ENCODE results near the gene TXNRD2. TPM values are rescaled to one million over a fixed set of nuclear protein-coding genes. Genes with fewer than 3 reads are reported as not detected.

TXNRD2 gene
- total RNA-seq (2014; rRNA removed; shearing (Covaris generic)) = 17.0 and 17.2 TPM in 2 replicates

DNA sequence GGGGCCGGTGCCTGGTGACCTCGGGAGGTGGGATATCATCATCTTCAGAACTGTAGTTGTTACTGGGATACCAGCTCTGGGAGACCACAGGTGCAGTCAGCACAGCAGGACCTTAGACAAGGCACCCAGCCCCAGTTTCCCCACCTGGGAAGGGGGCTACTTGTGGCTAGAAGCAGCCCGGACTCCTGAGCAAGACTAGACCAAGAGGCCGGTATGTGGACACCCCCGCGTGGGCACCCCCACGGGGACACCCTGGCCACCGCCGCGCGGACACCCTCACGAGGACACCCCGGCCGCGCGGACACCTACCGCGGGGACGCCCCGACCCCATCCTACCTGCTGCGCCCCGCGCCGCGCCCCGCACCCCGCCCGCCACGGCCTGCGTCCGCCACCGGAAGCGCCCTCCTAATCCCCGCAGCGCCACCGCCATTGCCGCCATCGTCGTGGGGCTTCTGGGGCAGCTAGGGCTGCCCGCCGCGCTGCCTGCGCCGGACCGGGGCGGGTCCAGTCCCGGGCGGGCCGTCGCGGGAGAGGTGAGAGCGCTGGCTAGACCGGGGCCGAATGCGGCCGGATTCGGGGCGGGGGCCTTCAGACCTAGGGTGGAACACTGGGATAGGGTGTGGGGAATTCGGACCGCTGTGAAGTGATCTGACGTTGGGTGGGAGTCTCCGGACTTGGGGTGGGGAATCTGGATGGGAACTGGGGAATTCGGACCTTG is at the start of gene TXNRD2, which contains the start of gene COMT:
TSS of gene TXNRD2 (minus strand) at position 454 of the 718 bp plus-strand sequence. CDS start at position 439, 15 bp downstream.
TSS of gene COMT (plus strand) at position 408 of the 718 bp plus-strand sequence. CDS start 20,755 bp downstream, outside the sequence.
- H3K9me3 ChIP-seq (replicated peaks) = 0 out of 2 replicates have a peak, but pooled peaks cover 3% of the 10 kb centered on the region
- peak; percentile 80 to 82 for DNase-seq
- H3K4me1 ChIP-seq = peaks cover 9% of the 10 kb centered on the region
- peak within 1 kb of the TSS; percentile 95 for H3K4me3 ChIP-seq
- peak within 1 kb of the TSS; percentile 95 for H3K27ac ChIP-seq
- no peaks in the 10 kb centered on the region; the same call in 1 of the 2 replicates for H3K36me3 ChIP-seq
- no peaks in the 10 kb centered on the region for H3K27me3 ChIP-seq

DNA sequence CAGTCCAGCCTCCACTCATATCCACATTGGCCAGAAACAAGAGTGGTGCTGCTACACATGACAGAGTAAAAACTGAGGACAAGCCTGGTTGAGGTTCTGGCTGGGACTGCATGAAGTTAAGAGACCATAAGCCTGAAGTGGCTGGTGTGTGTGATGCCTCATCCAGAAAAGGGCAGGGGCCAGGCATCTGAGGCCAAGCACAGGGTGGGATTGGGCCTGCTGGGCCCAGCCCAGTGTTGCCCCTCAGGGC is 49.7 kb upstream of the TXNRD2 start:
- H3K4me3 ChIP-seq = no peak overlapping the region
- peaks cover 34% of the 10 kb centered on the region for H3K4me1 ChIP-seq
- no peaks in the 10 kb centered on the region for H3K27me3 ChIP-seq
- H3K36me3 ChIP-seq = no peaks in the 10 kb centered on the region
- no peaks in the 10 kb centered on the region for H3K9me3 ChIP-seq (replicated peaks)
- DNase-seq = no peak
- H3K27ac ChIP-seq = peak overlapping the region; percentile 41; the same call in 1 of the 2 replicates

DNA sequence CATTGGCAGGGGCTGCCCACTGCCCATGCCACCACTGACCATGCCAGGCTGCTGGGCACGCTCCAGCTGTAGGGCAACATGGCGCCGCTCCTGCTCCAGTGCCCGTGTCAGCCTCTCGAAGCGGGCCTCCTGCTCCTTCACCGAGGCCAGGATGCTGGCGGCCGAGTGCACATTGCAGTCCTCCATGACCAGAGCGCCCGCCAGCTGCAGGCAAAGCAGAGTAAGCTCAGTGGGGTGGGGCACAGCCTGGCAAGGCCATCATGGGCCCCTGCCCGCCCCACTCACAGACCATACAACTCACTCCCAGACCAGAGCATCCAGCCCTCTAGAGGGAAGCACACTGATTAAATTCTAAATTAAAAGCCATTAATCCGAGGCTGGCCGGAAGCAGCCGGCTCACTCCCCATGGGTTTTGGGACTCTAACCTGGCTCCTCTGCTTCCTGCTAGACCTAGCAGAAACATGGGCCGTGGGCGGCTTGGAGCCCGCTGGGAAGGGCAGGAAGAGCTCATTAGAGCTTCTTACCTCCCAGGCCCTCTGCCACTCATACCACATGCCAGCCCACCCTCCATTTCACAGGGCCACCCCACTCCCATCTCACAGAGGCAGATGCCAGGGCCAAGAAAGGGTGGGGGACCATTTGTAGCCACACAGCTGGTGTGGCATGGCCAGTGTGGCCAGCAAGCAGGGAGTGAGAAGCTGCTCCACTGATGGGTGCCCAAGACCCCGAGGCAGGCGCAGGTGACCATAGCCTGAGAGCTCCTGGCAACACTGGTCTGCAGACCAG is 49.2 kb upstream of the TXNRD2 start:
- no peaks in the 10 kb centered on the region for H3K36me3 ChIP-seq
- DNase-seq = no peak
- no peaks in the 10 kb centered on the region for H3K27me3 ChIP-seq
- no peak overlapping the region for H3K4me3 ChIP-seq
- H3K4me1 ChIP-seq = peaks cover 36% of the 10 kb centered on the region
- no peak overlapping the region for H3K27ac ChIP-seq
- H3K9me3 ChIP-seq (replicated peaks) = no peaks in the 10 kb centered on the region

DNA sequence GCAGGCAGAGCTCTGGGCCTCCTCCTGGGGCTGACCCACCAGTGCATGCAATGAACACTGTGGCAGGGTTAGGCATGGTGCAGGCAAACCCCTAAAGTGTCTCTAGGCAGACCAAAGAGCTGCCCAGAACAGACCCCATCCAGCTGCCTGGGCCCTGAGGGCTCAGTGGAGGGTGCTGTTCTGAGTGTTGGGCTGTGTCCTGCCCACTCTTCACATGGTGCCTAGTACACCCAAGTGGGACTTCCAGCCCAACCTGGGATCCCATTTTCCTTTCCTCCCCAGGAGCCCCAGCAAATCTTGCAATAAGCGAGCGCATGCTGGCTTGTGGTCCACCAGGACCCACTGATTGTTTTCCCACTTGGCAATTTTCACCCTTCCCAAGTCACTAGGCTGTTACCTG is 48.6 kb upstream of the TXNRD2 start:
- H3K9me3 ChIP-seq (replicated peaks) = no peaks in the 10 kb centered on the region
- no peak for DNase-seq
- peaks cover 31% of the 10 kb centered on the region for H3K4me1 ChIP-seq
- H3K36me3 ChIP-seq = no peaks in the 10 kb centered on the region
- H3K27ac ChIP-seq = no peak overlapping the region
- H3K27me3 ChIP-seq = no peaks in the 10 kb centered on the region
- no peak overlapping the region for H3K4me3 ChIP-seq

DNA sequence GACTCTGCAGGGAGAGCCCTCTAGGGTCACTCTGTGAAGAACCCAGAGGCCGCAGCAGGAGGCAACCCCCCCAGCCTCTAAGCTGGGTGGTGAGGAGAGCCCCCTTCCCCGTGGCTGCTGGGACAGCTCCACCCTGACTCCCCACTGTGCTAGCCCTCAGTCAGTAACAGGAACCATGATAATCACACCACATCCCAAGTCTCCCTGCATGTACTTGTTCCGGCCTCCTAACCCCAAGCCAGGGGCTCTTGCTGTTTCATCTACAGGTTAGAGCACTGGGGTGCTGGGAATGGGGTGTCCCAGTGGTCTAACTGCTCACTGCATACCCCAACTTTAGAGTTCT is 48.1 kb upstream of the TXNRD2 start:
- DNase-seq = no peak
- H3K9me3 ChIP-seq (replicated peaks) = no peaks in the 10 kb centered on the region
- H3K4me3 ChIP-seq = no peak overlapping the region
- no peak overlapping the region for H3K27ac ChIP-seq
- H3K36me3 ChIP-seq = no peaks in the 10 kb centered on the region
- H3K27me3 ChIP-seq = no peaks in the 10 kb centered on the region
- H3K4me1 ChIP-seq = peaks cover 28% of the 10 kb centered on the region

DNA sequence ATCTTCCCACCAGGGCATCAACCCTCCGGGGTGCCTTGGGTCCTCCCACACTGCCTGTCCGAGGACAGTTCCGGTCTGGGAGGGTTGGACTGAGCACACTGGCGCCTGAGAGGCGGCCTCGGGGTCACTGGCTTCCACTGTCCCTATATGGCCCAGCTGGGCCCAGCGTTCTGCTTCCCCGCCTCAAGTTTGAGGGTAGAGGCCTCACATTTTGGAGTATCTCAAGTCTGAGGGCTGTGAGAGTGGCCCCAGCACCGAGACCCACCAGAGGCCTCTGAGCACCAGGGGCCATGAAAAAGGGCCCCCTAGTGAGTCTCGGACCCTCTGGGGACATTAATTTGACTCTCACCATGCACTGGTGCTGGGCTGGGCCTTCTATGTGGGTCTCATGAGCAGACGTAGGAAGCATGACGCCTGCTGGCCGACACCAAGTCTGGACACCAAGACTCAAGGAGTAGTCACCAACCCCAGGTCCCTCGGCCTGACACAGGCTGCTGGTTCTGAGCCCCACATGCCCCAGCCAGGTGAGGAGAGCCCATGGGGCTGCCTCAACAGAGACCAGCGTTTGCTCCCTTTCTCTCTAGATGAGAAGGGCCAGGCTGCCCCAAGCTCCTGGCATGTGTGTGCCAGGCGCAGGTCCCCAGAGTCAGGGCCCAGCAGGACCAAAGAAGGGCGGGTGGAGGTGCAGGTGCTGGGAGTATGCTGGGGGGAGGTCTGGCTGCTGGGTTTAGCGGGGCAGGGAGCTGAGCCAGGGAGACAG is 47.5 kb upstream of the TXNRD2 start:
- no peak for DNase-seq
- no peak overlapping the region for H3K4me3 ChIP-seq
- H3K27me3 ChIP-seq = no peaks in the 10 kb centered on the region
- no peak overlapping the region for H3K27ac ChIP-seq
- peaks cover 33% of the 10 kb centered on the region for H3K4me1 ChIP-seq
- H3K9me3 ChIP-seq (replicated peaks) = no peaks in the 10 kb centered on the region
- H3K36me3 ChIP-seq = no peaks in the 10 kb centered on the region

DNA sequence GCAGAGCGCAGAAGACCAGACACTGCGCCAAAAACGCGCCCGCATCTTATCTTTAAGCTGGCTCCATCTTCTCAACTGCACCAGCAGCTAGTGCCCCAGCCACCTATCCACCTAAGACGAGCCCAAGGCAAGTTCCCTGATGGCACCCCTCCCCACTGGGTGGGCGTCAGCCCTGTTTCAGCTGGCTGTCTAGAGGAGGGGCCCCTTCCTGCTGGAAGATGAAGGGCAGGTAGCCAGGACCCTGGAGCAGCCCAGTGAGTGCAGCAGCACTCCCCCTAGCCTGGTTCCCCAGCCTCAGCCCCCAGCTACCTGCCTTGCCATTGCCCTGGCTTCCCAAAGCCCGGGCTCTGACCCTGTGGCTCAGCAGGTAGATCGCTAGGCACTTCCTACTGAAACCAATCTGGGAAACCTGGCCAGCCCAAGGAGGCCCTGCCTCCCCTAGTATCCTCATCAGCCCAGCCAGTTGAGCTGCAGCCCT is 46.8 kb upstream of the TXNRD2 start:
- Histone ChIP-seq H3K4me3 (no peak overlapping the region), H3K9me3 (replicated peaks) (no peaks in the 10 kb centered on the region), H3K27me3 (no peaks in the 10 kb centered on the region), H3K36me3 (no peaks in the 10 kb centered on the region), H3K4me1 (peaks cover 41% of the 10 kb centered on the region), H3K27ac (no peak overlapping the region)
- no peak for DNase-seq

DNA sequence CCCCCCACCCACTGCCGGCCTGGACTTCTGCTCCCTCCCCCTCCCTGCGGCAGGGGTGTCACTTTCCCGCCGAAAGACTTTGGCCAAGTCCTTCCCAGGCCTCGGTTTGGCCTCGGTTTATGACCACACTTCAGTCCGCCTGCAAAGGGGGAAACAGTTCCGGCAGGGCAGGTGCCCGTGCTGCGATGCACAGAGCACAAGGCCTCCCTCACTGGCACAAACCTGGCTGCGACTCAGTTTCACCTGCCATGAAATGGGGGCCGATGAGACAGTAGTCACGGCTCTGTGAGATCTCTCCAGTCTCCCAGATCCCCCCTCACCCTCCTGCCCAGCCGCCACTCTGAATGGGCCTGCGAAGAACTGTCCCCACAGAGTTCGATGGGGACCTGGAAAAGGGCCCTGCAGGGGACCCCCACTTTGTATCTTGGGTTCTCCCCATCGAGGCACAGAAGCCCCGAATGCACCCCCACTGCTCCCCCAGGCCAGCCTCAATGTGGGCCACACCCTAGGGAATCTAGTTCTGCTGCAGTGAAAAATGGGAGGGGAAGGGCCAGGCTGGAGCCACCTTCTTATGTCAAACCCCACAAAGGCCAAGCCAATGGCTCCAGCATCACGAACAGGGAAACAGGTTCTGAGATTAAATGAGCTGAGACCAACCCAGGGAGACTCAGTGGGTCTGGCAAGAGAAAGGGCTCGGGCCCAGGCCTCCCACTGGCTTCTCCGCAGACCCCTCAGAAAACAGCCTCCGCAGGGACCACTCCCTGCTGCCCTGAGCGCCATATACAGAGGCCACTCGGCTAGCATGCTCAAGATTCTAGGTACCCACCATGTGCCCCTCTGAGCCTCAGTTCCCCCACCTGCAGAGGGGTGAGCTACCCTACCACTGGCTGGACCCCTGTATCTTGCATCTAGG is 46.0 kb upstream of the TXNRD2 start:
- no peaks in the 10 kb centered on the region for H3K36me3 ChIP-seq
- no peaks in the 10 kb centered on the region for H3K9me3 ChIP-seq (replicated peaks)
- H3K4me3 ChIP-seq = no peak overlapping the region
- no peaks in the 10 kb centered on the region for H3K27me3 ChIP-seq
- no peak for DNase-seq
- H3K27ac ChIP-seq = no peak overlapping the region
- peaks cover 44% of the 10 kb centered on the region for H3K4me1 ChIP-seq

DNA sequence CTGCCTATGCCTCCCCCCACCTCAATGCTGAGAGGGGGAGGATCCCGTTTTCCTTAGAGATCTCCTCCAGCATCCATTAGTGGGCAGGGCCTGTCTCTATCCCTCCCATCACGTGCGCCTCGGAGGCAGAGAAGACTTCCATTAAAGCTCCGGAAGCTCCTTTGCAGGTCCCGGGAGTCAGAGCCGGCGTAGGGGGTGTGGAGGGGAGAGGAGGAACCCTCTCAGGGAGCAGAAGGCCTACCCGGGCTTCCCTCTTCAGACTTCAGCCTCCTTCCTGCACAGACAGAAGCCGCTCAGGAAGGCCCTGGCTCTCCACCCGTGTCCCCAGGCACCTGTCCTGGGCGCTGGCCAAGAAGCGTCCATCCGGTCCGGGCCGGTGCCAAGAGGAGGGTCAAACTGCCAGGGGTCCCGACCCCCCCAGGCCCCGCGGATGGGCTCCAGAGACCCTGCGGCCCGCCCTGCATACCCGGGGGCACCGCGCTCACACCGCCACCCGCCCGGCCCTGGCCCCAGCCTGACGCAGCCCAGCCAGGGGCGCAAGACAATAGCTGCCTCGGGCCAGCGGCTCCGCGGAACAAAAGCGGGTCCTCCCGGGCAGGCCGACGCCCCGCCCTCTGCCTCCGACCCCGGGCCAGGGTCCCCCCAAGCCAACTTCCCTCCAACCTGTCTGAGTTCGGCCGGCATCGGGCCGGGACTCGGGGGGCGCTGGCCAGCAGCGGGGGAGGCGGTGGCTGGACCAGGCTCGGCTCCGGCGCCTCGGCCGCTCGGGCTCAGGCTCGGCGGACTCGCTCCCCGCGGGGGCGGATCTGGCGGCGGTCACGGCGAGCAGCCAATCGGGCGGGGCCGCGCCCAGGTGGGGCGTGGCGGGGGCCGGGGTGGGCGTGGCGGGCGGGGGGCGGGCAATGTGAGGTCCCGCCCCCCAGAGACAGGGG is 45.1 kb upstream of the TXNRD2 start:
- DNase-seq = peak; percentile 78
- Histone ChIP-seq H3K36me3 (no peaks in the 10 kb centered on the region), H3K4me1 (peaks cover 37% of the 10 kb centered on the region), H3K27ac (no peak overlapping the region; the same call in 1 of the 2 replicates), H3K4me3 (peak overlapping the region; percentile 66), H3K27me3 (no peaks in the 10 kb centered on the region), H3K9me3 (replicated peaks) (no peaks in the 10 kb centered on the region)

DNA sequence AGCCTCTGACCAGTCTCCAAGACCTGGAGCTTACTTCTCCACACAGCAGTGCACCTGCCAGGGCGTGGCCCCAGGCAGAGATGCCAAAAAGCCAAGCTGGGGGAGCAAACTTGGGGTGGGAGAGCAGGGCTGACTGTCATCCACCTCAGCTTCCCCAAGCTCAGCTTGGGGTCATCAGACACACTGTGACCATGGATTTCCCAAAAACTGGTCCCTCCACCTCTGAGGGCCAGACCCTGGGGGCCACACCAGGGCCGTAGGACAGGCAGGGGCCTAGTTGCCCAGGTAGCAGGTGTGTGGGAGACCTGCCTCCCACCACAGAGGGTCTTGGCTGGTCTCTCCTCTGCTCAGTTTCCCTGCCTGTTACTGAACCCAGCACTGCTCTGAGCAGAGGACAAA is 44.4 kb upstream of the TXNRD2 start:
- no peak for DNase-seq
- peak overlapping the region; percentile 66 for H3K4me3 ChIP-seq
- H3K36me3 ChIP-seq = no peaks in the 10 kb centered on the region
- H3K9me3 ChIP-seq (replicated peaks) = no peaks in the 10 kb centered on the region
- H3K4me1 ChIP-seq = peaks cover 31% of the 10 kb centered on the region
- H3K27me3 ChIP-seq = no peaks in the 10 kb centered on the region
- H3K27ac ChIP-seq = no peak overlapping the region

DNA sequence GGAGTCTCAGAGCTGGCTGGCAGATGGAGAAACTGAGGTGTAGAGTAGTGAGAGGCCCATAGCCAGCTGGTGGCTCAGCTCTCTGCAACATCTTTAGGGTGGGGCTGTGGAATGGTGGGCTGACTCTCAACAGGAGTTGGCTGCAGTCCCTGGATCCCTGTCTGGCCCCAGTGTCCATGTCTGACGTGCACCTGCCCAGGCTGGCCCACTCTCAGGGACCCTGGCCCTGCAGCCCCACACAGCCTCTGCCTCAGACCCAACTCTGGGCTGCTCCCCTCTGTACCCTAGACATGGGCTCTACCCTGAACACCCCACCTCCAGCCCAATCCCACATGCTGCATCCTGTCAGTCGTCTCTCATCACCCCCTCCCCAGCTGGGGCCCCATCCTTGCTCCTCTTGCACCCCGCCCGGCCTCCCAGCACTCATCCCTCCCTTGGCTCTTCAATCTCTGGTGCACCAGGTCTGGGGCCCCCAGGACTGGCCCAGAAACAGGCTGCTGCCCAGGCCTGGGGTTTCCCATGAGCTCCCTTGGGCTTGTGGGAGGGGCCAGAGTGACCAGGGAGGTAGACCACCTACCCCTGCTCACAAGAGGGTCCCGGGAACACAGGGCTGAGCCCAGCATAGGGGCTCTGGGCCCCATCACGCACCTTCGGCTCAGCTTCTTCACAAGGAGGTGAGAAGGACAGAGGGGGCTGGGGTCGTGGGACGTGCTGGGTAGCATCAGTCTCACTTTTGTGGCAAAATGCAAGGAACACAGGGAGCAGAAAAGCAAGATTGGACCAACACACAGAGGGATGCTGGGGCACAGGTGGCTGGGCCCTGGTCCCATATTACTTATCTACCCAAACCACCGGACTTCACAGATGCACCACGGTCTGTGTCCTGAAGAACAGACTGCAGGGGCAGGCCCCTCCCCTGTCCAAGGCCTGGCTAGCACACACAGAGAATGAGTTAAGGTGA is 43.5 kb upstream of the TXNRD2 start:
- Histone ChIP-seq H3K36me3 (no peaks in the 10 kb centered on the region), H3K4me3 (no peak overlapping the region), H3K4me1 (peaks cover 26% of the 10 kb centered on the region), H3K9me3 (replicated peaks) (no peaks in the 10 kb centered on the region), H3K27ac (no peak overlapping the region), H3K27me3 (no peaks in the 10 kb centered on the region)
- DNase-seq = no peak

DNA sequence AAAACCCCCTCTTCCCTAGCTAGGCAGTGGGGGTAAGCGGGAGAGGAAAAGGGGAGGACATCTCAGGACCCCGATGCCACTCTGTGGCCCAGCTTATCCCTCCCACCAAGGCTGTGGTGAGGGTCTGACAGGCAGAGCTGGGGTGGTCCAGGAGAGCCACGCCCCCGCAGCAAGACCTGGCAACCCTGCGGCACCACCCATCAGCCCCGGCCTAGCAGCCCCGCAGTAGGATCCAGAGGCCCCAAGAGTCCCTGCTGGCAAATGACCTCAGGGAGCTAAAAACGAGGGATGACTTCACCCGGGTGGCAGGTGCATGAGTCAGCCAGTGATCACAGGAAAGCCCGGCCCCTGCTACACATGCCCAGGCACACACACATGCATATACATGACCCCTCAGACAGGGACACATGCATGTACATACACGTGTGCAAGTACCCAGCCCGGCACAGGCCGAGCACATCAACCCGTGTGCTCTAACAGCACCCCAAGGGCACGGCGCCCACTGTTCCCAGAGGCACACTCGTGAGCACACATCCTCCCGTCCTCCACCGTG is 42.7 kb upstream of the TXNRD2 start:
- Histone ChIP-seq H3K27me3 (no peaks in the 10 kb centered on the region), H3K36me3 (no peaks in the 10 kb centered on the region), H3K27ac (no peak overlapping the region), H3K4me1 (peaks cover 26% of the 10 kb centered on the region), H3K9me3 (replicated peaks) (no peaks in the 10 kb centered on the region), H3K4me3 (no peak overlapping the region)
- peak; percentile 77 to 78 for DNase-seq

Measured in SJCRH30 (cell line).